GM12878 (cell line): ENCODE measurements around the gene COL5A1. TPM values are rescaled to one million over a fixed set of nuclear protein-coding genes. Genes with fewer than 3 reads are reported as not detected.

ENCODE experiments used
- ATAC-seq: fragments of 200-7000 bp; cut with Tn5 transposase; 3 replicates; pipeline ENCODE4 v1.9.1; 2020; ENCODE audit warnings: mild to moderate bottlenecking, moderate library complexity
- BruUV-seq: library from RNA; stranded (reverse); fragments of 400-500 nt; replicated peaks from 2 replicates; lab custom pipeline; 2021; lab: Mats Ljungman, UMichigan
- CTCF ChIA-PET: fragments of 300-600 bp; sonication (Branson Sonifier 250); formaldehyde crosslinking; extraction: SDS; loops from one replicate; lab custom pipeline; 2021; ENCODE audit warnings: inconsistent platforms; lab: Yijun Ruan, JAX
- POLR2A ChIA-PET: fragments of 350-600 bp; formaldehyde crosslinking; extraction: SDS; loops from one replicate; lab custom pipeline; 2021; ENCODE audit warnings: inconsistent platforms; lab: Charles Lee
- RAD21 ChIA-PET: fragments of 300-600 bp; sonication (Branson Sonifier 250); formaldehyde crosslinking; loops from one replicate; lab custom pipeline; 2023; ENCODE audit warnings: antibody characterized with exemption; ENCODE audit not compliant: unreplicated experiment; lab: Charles Lee
- SMC1A ChIA-PET: fragments of 300-600 bp; sonication (Branson Sonifier 250); formaldehyde crosslinking; loops from one replicate; lab custom pipeline; 2023; ENCODE audit not compliant: unreplicated experiment, uncharacterized antibody; lab: Charles Lee
- DNase-seq: peaks from one replicate; pipeline ENCODE4 v3.0.0-alpha.2; 2011; ENCODE audit warnings: low read depth, low spot score
- FAIRE-seq: peaks from 3 replicates; lab custom pipeline; 2011; peaks lifted over from hg19 to GRCh38; lab: Jason Lieb, UNC
- H2AFZ ChIP-seq: 2 replicates; pipeline ENCODE4 v1.6.0; 2011; ENCODE audit warnings: low read depth, low read length, control low read depth; ENCODE audit not compliant: control insufficient read depth
- H3K27ac ChIP-seq: 2 replicates; pipeline ENCODE4 v1.5.1; 2011; ENCODE audit warnings: control low read depth; ENCODE audit not compliant: control insufficient read depth, insufficient read depth
- H3K27me3 ChIP-seq, 2 experiments: replicated peaks in 1 of 2; 2 replicates each; pipeline versions ENCODE4 v1.6.0 to v1.6.1; 2011; ENCODE audit warnings: low read length in 1 of 2; ENCODE audit not compliant: control insufficient read depth in 2 of 2, insufficient read depth in 2 of 2
- H3K36me3 ChIP-seq, 2 experiments: 2 replicates each; pipeline ENCODE4 v1.5.1; 2011; ENCODE audit warnings: low read length in 1 of 2; ENCODE audit not compliant: control insufficient read depth in 2 of 2, insufficient read depth in 2 of 2
- H3K4me1 ChIP-seq: 2 replicates; pipeline ENCODE4 v1.6.1; 2011; ENCODE audit warnings: mild to moderate bottlenecking, low read length, moderate library complexity, mixed read lengths; ENCODE audit not compliant: control insufficient read depth, insufficient read depth
- H3K4me2 ChIP-seq: 2 replicates; pipeline ENCODE4 v1.6.0; 2011; ENCODE audit warnings: control low read depth; ENCODE audit not compliant: control insufficient read depth, insufficient read depth
- H3K4me3 ChIP-seq: fragments of 200-600 bp; sonication (generic); 2 replicates; pipeline ENCODE4 v1.5.1; 2016
- H3K79me2 ChIP-seq: 2 replicates; pipeline ENCODE4 v1.6.0; 2011; ENCODE audit warnings: low read length; ENCODE audit not compliant: control insufficient read depth, insufficient read depth
- H3K9ac ChIP-seq: 2 replicates; pipeline ENCODE4 v1.8.0; 2011; ENCODE audit warnings: low read length, control low read depth, mixed read lengths; ENCODE audit not compliant: control insufficient read depth, insufficient read depth
- H3K9me3 ChIP-seq: replicated peaks from 3 replicates; pipeline ENCODE4 v1.5.1; 2011; ENCODE audit warnings: mild to moderate bottlenecking, low read length; ENCODE audit not compliant: control insufficient read depth, insufficient read depth
- H4K20me1 ChIP-seq: 2 replicates; pipeline ENCODE4 v1.6.0; 2011; ENCODE audit not compliant: control insufficient read depth, insufficient read depth
- ATF3 ChIP-seq: IDR thresholded peaks from 2 replicates; pipeline ENCODE4 v1.6.1; 2011; ENCODE audit warnings: low read depth, mild to moderate bottlenecking, low read length, moderate library complexity, borderline replicate concordance; ENCODE audit errors: extremely low read depth
- CHD1 ChIP-seq: IDR thresholded peaks from 2 replicates; pipeline ENCODE4 v1.6.1; 2012; ENCODE audit warnings: low read depth, low read length, improper control_type of control experiment
- CTCF ChIP-seq, 3 experiments: IDR thresholded peaks in 2 of 3; conservative IDR thresholded peaks in 1 of 3; 2 replicates each; pipeline ENCODE4 v1.5.1; 2011; ENCODE audit warnings: low read depth in 3 of 3, low read length in 3 of 3, mild to moderate bottlenecking in 3 of 3, control low read depth in 2 of 3, moderate library complexity in 2 of 3, inconsistent platforms in 1 of 3, mixed read lengths in 1 of 3; ENCODE audit not compliant: control insufficient read depth in 2 of 3, insufficient read depth in 1 of 3; ENCODE audit errors: extremely low read depth in 1 of 3
- ESRRA ChIP-seq: IDR thresholded peaks from 2 replicates; pipeline ENCODE4 v1.6.1; 2012; ENCODE audit warnings: mild to moderate bottlenecking, low read length, improper control_type of control experiment
- GABPA ChIP-seq: IDR thresholded peaks from 2 replicates; pipeline ENCODE4 v1.6.1; 2014; ENCODE audit warnings: antibody characterized with exemption, low read depth, mild to moderate bottlenecking, inconsistent platforms
- IRF4 ChIP-seq: IDR thresholded peaks from 2 replicates; pipeline ENCODE4 v1.6.1; 2011; ENCODE audit warnings: low read depth, low read length
- JUNB ChIP-seq: IDR thresholded peaks from 2 replicates; pipeline ENCODE4 v1.6.1; 2016; ENCODE audit warnings: antibody characterized with exemption, mild to moderate bottlenecking
- MEF2B ChIP-seq: fragments of 450-650 bp; IDR thresholded peaks from 2 replicates; pipeline ENCODE4 v1.6.1; 2018; ENCODE audit warnings: mild to moderate bottlenecking, moderate library complexity; ENCODE audit not compliant: partially characterized antibody, poor library complexity, severe bottlenecking
- MTA3 ChIP-seq: IDR thresholded peaks from 2 replicates; pipeline ENCODE4 v1.6.1; 2012; ENCODE audit warnings: low read length, inconsistent platforms, borderline replicate concordance
- MYB ChIP-seq: fragments of 150-350 bp; IDR thresholded peaks from 2 replicates; pipeline ENCODE4 v1.6.1; 2014; ENCODE audit warnings: mild to moderate bottlenecking, low read depth, low read length, borderline replicate concordance
- NFYB ChIP-seq: IDR thresholded peaks from 2 replicates; pipeline ENCODE4 v1.6.1; 2011; ENCODE audit warnings: low read depth, mild to moderate bottlenecking, low read length, improper control_type of control experiment, moderate library complexity; ENCODE audit not compliant: insufficient read depth
- NR2C2 ChIP-seq: IDR thresholded peaks from 2 replicates; pipeline ENCODE4 v1.6.1; 2011; ENCODE audit warnings: borderline replicate concordance, low read depth; ENCODE audit not compliant: control insufficient read depth, insufficient read length
- RB1 ChIP-seq: fragments of 450-650 bp; formaldehyde crosslinking; IDR thresholded peaks from 2 replicates; pipeline ENCODE4 v1.6.1; 2017; ENCODE audit warnings: mild to moderate bottlenecking, borderline replicate concordance
- SPI1 ChIP-seq: IDR thresholded peaks from 2 replicates; pipeline ENCODE4 v1.6.1; 2011; ENCODE audit warnings: low read depth, mild to moderate bottlenecking, low read length, moderate library complexity, borderline replicate concordance; ENCODE audit not compliant: insufficient read depth
- ZNF622 ChIP-seq: fragments of 450-650 bp; IDR thresholded peaks from 2 replicates; pipeline ENCODE4 v1.6.1; 2017; ENCODE audit warnings: mild to moderate bottlenecking, inconsistent platforms
- WGBS: methylation state at CpG from one replicate; pipeline ENCODE4 v1.1.6; 2016; ENCODE audit warnings: low lambda C conversion rate; ENCODE audit not compliant: insufficient replicate concordance, insufficient coverage; ENCODE audit errors: missing lambda C conversion rate; 5-methylcytosine and 5-hydroxymethylcytosine counted together
- in situ Hi-C: fragments of 300-500 bp; cut with MboI; formaldehyde crosslinking; loops from 9 replicates; pipeline ENCODE4 v1.14.3; 2018; ENCODE audit warnings: mixed read lengths
- intact Hi-C: fragments of 100-400 bp; cut with micrococcal nuclease; formaldehyde crosslinking; loops from one replicate; pipeline ENCODE4 v1.14.2; 2022; ENCODE audit not compliant: unreplicated experiment
- polyA plus RNA-seq, 11 experiments: library from polyadenylated mRNA; depleted of rRNA in 4 of 11; unstranded in 6 of 11; stranded (reverse) in 5 of 11; fragments of >200 nt; fragmentation: Nextera tagmentation in 4 of 11; fragmentation: Illumina TruSeq in 1 of 11; extraction: Ambion mirVana in 4 of 11; extraction: Trizol in 1 of 11; gene quantifications; 1 replicate in 1 of 11; 2 replicates in 10 of 11; pipeline versions ENCODE4 v1.2.1 to v1.2.3, GENCODE V29; 2011 to 2016; ENCODE audit warnings: inconsistent platforms in 2 of 11, missing spikeins in 2 of 11, low read depth in 1 of 11
- total RNA-seq, 4 experiments: library from RNA; depleted of rRNA in 3 of 4; stranded (reverse); fragments of >200 nt in 3 of 4; fragmentation: Illumina TruSeq in 1 of 4; extraction: Trizol in 1 of 4; gene quantifications; 2 replicates each; pipeline versions ENCODE4 v1.2.1 to v1.2.3, GENCODE V29; 2013 to 2021

COL5A1 gene
- total and polyA plus RNA-seq, 10 of the 15 experiments (the other 5 are each of a cell fraction or from before 2014, with no cell fraction given): under 0.01 to 0.15 (median 0.13) TPM; not detected in 4

- ChIA-PET SMC1A (no interaction called here), CTCF (no interaction called here), RAD21 (no interaction called here), POLR2A (no interaction called here)
- Histone ChIP-seq H3K4me2 (no peak overlapping the region), H3K4me3 (no peak overlapping the region), H3K27ac (no peak overlapping the region), H3K9me3 (no peaks in the 10 kb centered on the region), H3K4me1 (no peaks in the 10 kb centered on the region), H3K27me3 (no peaks in the 10 kb centered on the region; a peak in 1 of 4 replicates), H2AFZ (no peak overlapping the region), H4K20me1 (no peaks in the 10 kb centered on the region), H3K36me3 (no peaks in the 10 kb centered on the region), H3K9ac (no peak overlapping the region), H3K79me2 (no peaks in the 10 kb centered on the region)
- WGBS: 50% methylated on average over 13 of the region's 19 CpGs
- no peak for TF ChIP-seq RB1
- TF ChIP-seq ESRRA: no peak
- TF ChIP-seq MYB: no peak
- no peak for TF ChIP-seq ATF3
- TF ChIP-seq NFYB: no peak
- no peak for TF ChIP-seq ZNF622
- TF ChIP-seq IRF4: no peak
- TF ChIP-seq SPI1: no peak
- no peak for TF ChIP-seq NR2C2
- TF ChIP-seq MTA3: no peak
- TF ChIP-seq CTCF (IDR thresholded peaks at IDR 0.05 in 2 of 3, conservative IDR thresholded peaks at IDR 0.05 in 1 of 3; ENCODE audit: control insufficient read depth in 2 of 3, extremely low read depth in 1 of 3, insufficient read depth in 1 of 3, low read depth in 3 of 3, low read length in 3 of 3): no peak
- TF ChIP-seq GABPA: no peak
- TF ChIP-seq JUNB: no peak
- no peak for TF ChIP-seq CHD1
- TF ChIP-seq MEF2B: no peak
- intact Hi-C loops: no loop called here
- no peak for ATAC-seq
- no peak for FAIRE-seq
- in situ Hi-C loops: no loop called here
- no TSS peak for BruUV-seq
- DNase-seq: no peak
Observed at GRCh38 chr9:134832471-134832870, 190.9 kb downstream of the COL5A1 start.
